A549 (cell line): ENCODE results near the gene FAM171A1. TPM values are rescaled to one million over a fixed set of nuclear protein-coding genes. Genes with fewer than 3 reads are reported as not detected.

Experiments
- ATAC-seq, 2 experiments: fragments of 200-7000 bp in 1 of 2; fragments of >200 bp in 1 of 2; cut with Nextera tagmentation in 1 of 2; cut with Tn5 transposase in 1 of 2; 3 replicates each; pipeline versions ENCODE4 v1.8.0 to v1.9.1; 2018 to 2020; ENCODE audit warnings: mild to moderate bottlenecking in 1 of 2, moderate library complexity in 1 of 2
- CTCF ChIA-PET: fragments of 300-600 bp; sonication (Branson Sonifier 250); formaldehyde crosslinking; extraction: SDS; loops from one replicate; lab custom pipeline; 2021; ENCODE audit warnings: antibody characterized with exemption, inconsistent platforms; lab: Yijun Ruan, JAX
- POLR2A ChIA-PET: fragments of 350-600 bp; formaldehyde crosslinking; extraction: SDS; loops from one replicate; lab custom pipeline; 2021; ENCODE audit warnings: antibody characterized with exemption, inconsistent platforms; lab: Yijun Ruan, JAX
- DNase-seq, 2 experiments: peaks; one replicate each; pipeline versions ENCODE4 v3.0.0 to v3.0.0-alpha.2; 2011 to 2016; ENCODE audit warnings: low read depth in 1 of 2, low spot score in 1 of 2
- FAIRE-seq: peaks from 2 replicates; lab custom pipeline; 2011; peaks lifted over from hg19 to GRCh38; lab: Jason Lieb, UNC
- H3K27ac ChIP-seq, 2 experiments: fragments of >200 bp; sonication (Bioruptor Twin); formaldehyde crosslinking; 3 replicates each; pipeline ENCODE4 v1.5.1; 2016 to 2017
- H3K4me1 ChIP-seq: fragments of >200 bp; sonication (Bioruptor Twin); formaldehyde crosslinking; 3 replicates; pipeline ENCODE4 v1.6.1; 2016
- H3K4me2 ChIP-seq: fragments of >200 bp; sonication (Bioruptor Twin); formaldehyde crosslinking; 3 replicates; pipeline ENCODE4 v1.6.1; 2016
- H3K4me3 ChIP-seq: fragments of >200 bp; sonication (Bioruptor Twin); formaldehyde crosslinking; 3 replicates; pipeline ENCODE4 v1.5.1; 2016
- H3K9me3 ChIP-seq: fragments of >200 bp; sonication (Bioruptor Twin); formaldehyde crosslinking; 3 replicates; pipeline ENCODE4 v1.6.1; 2016
- BHLHE40 ChIP-seq: IDR thresholded peaks from 2 replicates; pipeline ENCODE4 v1.6.1; 2012; ENCODE audit warnings: low read depth, low read length, inconsistent platforms
- CHD2 ChIP-seq: fragments of 150-350 bp; IDR thresholded peaks from 2 replicates; pipeline ENCODE4 v1.6.1; 2014; ENCODE audit warnings: low read length; ENCODE audit not compliant: partially characterized antibody
- EP300 ChIP-seq, 2 experiments: fragments of >200 bp; sonication (Bioruptor Twin); formaldehyde crosslinking; IDR thresholded peaks; 2 replicates in 1 of 2; 3 replicates in 1 of 2; pipeline ENCODE4 v1.6.1; 2016 to 2017
- ESRRA ChIP-seq: fragments of 150-350 bp; IDR thresholded peaks from 2 replicates; pipeline ENCODE4 v1.6.1; 2014; ENCODE audit warnings: mild to moderate bottlenecking, low read length, borderline replicate concordance
- FOSL2 ChIP-seq, 2 experiments: fragments of 450-650 bp in 1 of 2; fragments of >200 bp in 1 of 2; sonication (Bioruptor Twin) in 1 of 2; formaldehyde crosslinking; IDR thresholded peaks; 2 replicates each; pipeline versions ENCODE4 v1.5.0 to v1.6.1; 2016 to 2020; ENCODE audit warnings: mild to moderate bottlenecking in 1 of 2, moderate library complexity in 1 of 2
- HOXA7 ChIP-seq: fragments of 250-450 bp; sonication (Bioruptor Pico); IDR thresholded peaks from 2 replicates; pipeline ENCODE4 v1.5.0; 2020; ENCODE audit warnings: mild to moderate bottlenecking, moderate library complexity
- JUNB ChIP-seq: fragments of >200 bp; sonication (Bioruptor Twin); formaldehyde crosslinking; IDR thresholded peaks from 2 replicates; pipeline ENCODE4 v1.6.1; 2016
- KDM1A ChIP-seq: fragments of 200-600 bp; sonication (generic); IDR thresholded peaks from 2 replicates; pipeline ENCODE4 v1.6.1; 2016; ENCODE audit warnings: low read depth, mild to moderate bottlenecking
- MAFK ChIP-seq: fragments of 450-650 bp; IDR thresholded peaks from 2 replicates; pipeline ENCODE4 v1.6.1; 2014; ENCODE audit not compliant: partially characterized antibody
- MAZ ChIP-seq: fragments of 150-350 bp; IDR thresholded peaks from 2 replicates; pipeline ENCODE4 v1.6.1; 2014; ENCODE audit warnings: antibody characterized with exemption, low read depth, low read length, borderline replicate concordance
- NFE2L2 ChIP-seq: fragments of 150-350 bp; conservative IDR thresholded peaks from 2 replicates; pipeline ENCODE4 v1.6.1; 2014; ENCODE audit warnings: low read length
- NPAS2 ChIP-seq: fragments of 250-450 bp; sonication (Bioruptor Pico); IDR thresholded peaks from 2 replicates; pipeline ENCODE4 v1.8.0; 2022; ENCODE audit warnings: mild to moderate bottlenecking, moderate library complexity, borderline replicate concordance
- NR3C1 ChIP-seq: fragments of >200 bp; sonication (Bioruptor Twin); formaldehyde crosslinking; IDR thresholded peaks from 3 replicates; pipeline ENCODE4 v1.6.1; 2017
- PBX3 ChIP-seq: IDR thresholded peaks from 2 replicates; pipeline ENCODE4 v1.6.1; 2012
- RARB ChIP-seq: fragments of 250-450 bp; sonication (Bioruptor Pico); IDR thresholded peaks from 2 replicates; pipeline ENCODE4 v1.8.0; 2021; ENCODE audit warnings: mild to moderate bottlenecking, moderate library complexity
- RFX5 ChIP-seq: fragments of 450-650 bp; IDR thresholded peaks from 2 replicates; pipeline ENCODE4 v1.7.1; 2014; ENCODE audit warnings: antibody characterized with exemption, mild to moderate bottlenecking, moderate library complexity
- TP53 ChIP-seq: fragments of 250-450 bp; sonication (Bioruptor Pico); IDR thresholded peaks from 2 replicates; pipeline ENCODE4 v1.5.0; 2021; ENCODE audit warnings: mild to moderate bottlenecking, moderate library complexity
- ZFP36 ChIP-seq: fragments of 450-650 bp; IDR thresholded peaks from 2 replicates; pipeline ENCODE4 v1.6.1; 2014; ENCODE audit warnings: borderline replicate concordance; ENCODE audit not compliant: partially characterized antibody
- WGBS: methylation state at CpG from one replicate; pipeline ENCODE4 v1.1.6; 2017; ENCODE audit errors: missing lambda C conversion rate; 5-methylcytosine and 5-hydroxymethylcytosine counted together
- polyA plus RNA-seq, 4 experiments: library from polyadenylated mRNA; depleted of rRNA in 3 of 4; stranded (reverse); fragments of >200 nt; fragmentation: RNase III in 1 of 4; extraction: RNeasy Plus Mini Kit Qiagen cat#74134 plus additional on column Dnase treatment in 1 of 4; gene quantifications; 2 replicates in 3 of 4; 3 replicates in 1 of 4; pipeline ENCODE4 v1.2.3, GENCODE V29; 2011 to 2017
- TF ChIP-seq, protein P1 (sequence below): fragments of >200 bp; sonication (Bioruptor Twin); formaldehyde crosslinking; IDR thresholded peaks from 2 replicates; pipeline ENCODE4 v1.6.1; 2016
- TF ChIP-seq, protein P2 (sequence below): fragments of 150-350 bp; IDR thresholded peaks from 2 replicates; pipeline ENCODE4 v1.6.1; 2014; ENCODE audit warnings: low read depth, mild to moderate bottlenecking, low read length

Gene FAM171A1
- polyA plus RNA-seq, 2 of the 4 experiments (the other 2 are of a cell fraction) = 13.8 to 15.2 TPM

GRCh38 chr10:15325243-15325943, 45.7 kb downstream of the FAM171A1 start:
- Histone ChIP-seq H3K27ac (peak overlapping the region in 1 of 2 experiments; percentile 70; a peak in 3 of 6 replicates), H3K9me3 (0 out of 3 replicates have a peak, but pooled peaks cover 4% of the 10 kb centered on the region), H3K4me1 (peaks cover 9% of the 10 kb centered on the region; the same call in 2 of the 3 replicates), H3K4me3 (no peak overlapping the region), H3K4me2 (peak overlapping the region; percentile 48)
- peak; percentile 47 to 61; a peak in 4 of 6 replicates for ATAC-seq
- FAIRE-seq = no peak
- TF ChIP-seq FOSL2 (IDR thresholded peaks at IDR 0.05) (no peak; the same call in 1 of the 2 replicates), FOSL2 (CRISPR knock-in tag; IDR thresholded peaks at IDR 0.05) (peak; percentile 70), HOXA7 (CRISPR knock-in tag) (no peak)
- ChIA-PET CTCF (interaction anchor here (1.1 kb wide), 1 partner anchor 22 kb away, joined by 3 read pairs; no protein-coding TSS in a partner anchor), POLR2A (no interaction called here)
- 73% methylated on average over 20 of the region's 20 CpGs for WGBS
- peak; percentile 17 to 40 for DNase-seq

DNA sequence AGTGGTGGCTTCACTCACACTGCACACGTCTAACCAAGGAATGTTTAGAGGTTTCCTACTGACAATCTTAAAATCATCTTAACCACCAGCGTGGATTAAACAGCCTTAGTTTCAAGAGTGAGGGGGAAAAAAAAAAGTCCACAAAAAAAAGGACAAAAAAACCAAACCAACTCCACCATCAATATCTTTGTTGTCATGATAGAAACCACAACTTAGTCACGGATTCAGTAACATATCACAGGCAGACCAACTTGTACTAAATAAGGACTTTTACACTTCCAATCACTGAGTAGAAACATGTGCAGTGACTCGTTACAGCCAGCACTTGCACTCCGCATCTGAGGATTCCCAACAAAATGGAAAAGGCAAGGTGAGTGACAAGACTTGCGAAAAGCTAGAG, 46.5 kb downstream of the FAM171A1 start:
- 93% methylated on average over 6 of the region's 6 CpGs for WGBS
- no peak for ATAC-seq
- H3K27ac ChIP-seq = no peak overlapping the region
- no peak overlapping the region for H3K4me2 ChIP-seq
- TF ChIP-seq ZFP36 = no peak
- TF ChIP-seq NPAS2 = no peak
- TF ChIP-seq TP53 (CRISPR knock-in tag) = no peak
- TF ChIP-seq BHLHE40 = no peak
- no peak for TF ChIP-seq MAFK
- TF ChIP-seq EP300 (IDR thresholded peaks at IDR 0.05) = no peak
- DNase-seq = no peak
- ChIA-PET POLR2A (no interaction called here), CTCF (interaction anchor here (1.1 kb wide), 1 partner anchor 21 kb away, joined by 3 read pairs; no protein-coding TSS in a partner anchor)
- no peak for FAIRE-seq
- no peak overlapping the region for H3K4me3 ChIP-seq
- H3K9me3 ChIP-seq = 0 out of 3 replicates have a peak, but pooled peaks cover 4% of the 10 kb centered on the region
- peaks cover 9% of the 10 kb centered on the region; the same call in 2 of the 3 replicates for H3K4me1 ChIP-seq

DNA sequence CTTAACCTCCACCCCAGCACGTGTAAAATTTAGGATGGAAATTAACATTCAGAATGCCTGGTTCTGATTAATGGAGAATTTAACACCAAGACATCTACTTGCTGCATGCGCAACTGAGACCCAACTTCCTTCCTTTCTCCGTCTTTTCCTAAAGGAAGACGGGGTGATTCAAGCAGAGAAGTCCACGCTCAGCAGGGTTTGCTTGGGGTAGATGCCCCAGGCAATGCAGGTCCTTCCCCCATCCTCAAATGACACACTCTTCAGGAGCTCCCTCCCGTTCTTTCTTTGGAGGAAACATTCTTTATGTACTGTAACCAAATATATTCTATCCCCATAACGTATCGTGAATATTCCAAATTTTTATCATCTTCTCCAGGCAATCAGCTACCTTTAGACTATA, 47.0 kb downstream of the FAM171A1 start:
- H3K4me2 ChIP-seq = no peak overlapping the region
- ChIA-PET POLR2A (no interaction called here), CTCF (interaction anchor here (0.6 kb wide), 1 partner anchor 1422 kb away, joined by 4 read pairs; no protein-coding TSS in a partner anchor)
- no peak overlapping the region for H3K4me3 ChIP-seq
- no peak overlapping the region for H3K27ac ChIP-seq
- DNase-seq = no peak
- 0 out of 3 replicates have a peak, but pooled peaks cover 4% of the 10 kb centered on the region for H3K9me3 ChIP-seq
- peaks cover 9% of the 10 kb centered on the region; the same call in 2 of the 3 replicates for H3K4me1 ChIP-seq
- WGBS = 84% methylated on average over 8 of the region's 8 CpGs
- TF ChIP-seq EP300 (IDR thresholded peaks at IDR 0.05) = no peak
- no peak for TF ChIP-seq NPAS2
- TF ChIP-seq CHD2 = no peak
- TF ChIP-seq NR3C1 = no peak
- no peak for TF ChIP-seq NFE2L2
- TF ChIP-seq, protein P1, sequence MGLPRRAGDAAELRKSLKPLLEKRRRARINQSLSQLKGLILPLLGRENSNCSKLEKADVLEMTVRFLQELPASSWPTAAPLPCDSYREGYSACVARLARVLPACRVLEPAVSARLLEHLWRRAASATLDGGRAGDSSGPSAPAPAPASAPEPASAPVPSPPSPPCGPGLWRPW = no peak
- TF ChIP-seq, protein P2, sequence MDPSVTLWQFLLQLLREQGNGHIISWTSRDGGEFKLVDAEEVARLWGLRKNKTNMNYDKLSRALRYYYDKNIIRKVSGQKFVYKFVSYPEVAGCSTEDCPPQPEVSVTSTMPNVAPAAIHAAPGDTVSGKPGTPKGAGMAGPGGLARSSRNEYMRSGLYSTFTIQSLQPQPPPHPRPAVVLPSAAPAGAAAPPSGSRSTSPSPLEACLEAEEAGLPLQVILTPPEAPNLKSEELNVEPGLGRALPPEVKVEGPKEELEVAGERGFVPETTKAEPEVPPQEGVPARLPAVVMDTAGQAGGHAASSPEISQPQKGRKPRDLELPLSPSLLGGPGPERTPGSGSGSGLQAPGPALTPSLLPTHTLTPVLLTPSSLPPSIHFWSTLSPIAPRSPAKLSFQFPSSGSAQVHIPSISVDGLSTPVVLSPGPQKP = no peak
- TF ChIP-seq RFX5 = no peak
- TF ChIP-seq BHLHE40 = no peak
- TF ChIP-seq ESRRA = no peak
- TF ChIP-seq JUNB = no peak
- TF ChIP-seq HOXA7 (CRISPR knock-in tag) = no peak
- no peak for TF ChIP-seq KDM1A
- TF ChIP-seq PBX3 = no peak
- TF ChIP-seq RARB (CRISPR knock-in tag) = no peak
- TF ChIP-seq MAZ = no peak
- TF ChIP-seq ZFP36 = no peak
- TF ChIP-seq, all 56 proteins: peak for 0
- no peak for ATAC-seq
- FAIRE-seq = no peak
